K562 (cell line): ENCODE measurements around the gene EIF3I. TPM values are rescaled to one million over a fixed set of nuclear protein-coding genes. Genes with fewer than 3 reads are reported as not detected.
A peak's percentile ranks its signal among the peaks of the same experiment; 100 is the strongest.

Source experiments
- ATAC-seq: fragments of 200-7000 bp; cut with Tn5 transposase; 3 replicates; pipeline ENCODE4 v1.9.1; 2020; ENCODE audit warnings: moderate library complexity
- BruUV-seq: library from RNA; stranded (reverse); fragments of 400-500 nt; replicated peaks from 2 replicates; lab custom pipeline; 2021; lab: Mats Ljungman, UMichigan
- CTCF ChIA-PET: fragments of 300-600 bp; formaldehyde crosslinking; extraction: SDS; loops from one replicate; lab custom pipeline; 2021; ENCODE audit warnings: low intra/inter-chr PET ratio; lab: Yijun Ruan, JAX
- POLR2A ChIA-PET: fragments of 300-600, 350-650 bp; sonication (Branson Sonifier 250); formaldehyde crosslinking; extraction: SDS; loops from one replicate; lab custom pipeline; 2021; ENCODE audit warnings: antibody characterized with exemption, inconsistent platforms; lab: Yijun Ruan, JAX
- DNase-seq, 4 experiments: peaks; one replicate each; pipeline versions ENCODE4 v3.0.0 to v3.0.0-alpha.2; 2011 to 2018; ENCODE audit warnings: low spot score in 3 of 4, mixed read lengths in 3 of 4; ENCODE audit errors: extremely low read depth in 1 of 4
- FAIRE-seq: peaks from 2 replicates; lab custom pipeline; 2011; peaks lifted over from hg19 to GRCh38; lab: Jason Lieb, UNC
- H2AFZ ChIP-seq: 2 replicates; pipeline ENCODE4 v1.6.0; 2011; ENCODE audit warnings: low read depth, low read length, control low read depth, inconsistent platforms
- H3K27ac ChIP-seq: fragments of 200-600 bp; 3 replicates; pipeline ENCODE4 v1.8.0; 2011; ENCODE audit warnings: low read depth, mild to moderate bottlenecking, control low read depth, inconsistent platforms, low read length, moderate library complexity, mixed read lengths; ENCODE audit errors: extremely low read depth
- H3K27me3 ChIP-seq, 2 experiments: fragments of 300-600 bp in 1 of 2; 2 replicates in 1 of 2; 3 replicates in 1 of 2; pipeline versions ENCODE4 v1.6.0 to v1.8.0; 2011; ENCODE audit warnings: inconsistent platforms in 2 of 2, low read length in 2 of 2, mild to moderate bottlenecking in 1 of 2, mixed read lengths in 1 of 2, moderate library complexity in 1 of 2; ENCODE audit not compliant: control insufficient read depth in 2 of 2, insufficient read depth in 2 of 2
- H3K36me3 ChIP-seq: fragments of 300-600 bp; 3 replicates; pipeline ENCODE4 v1.8.0; 2011; ENCODE audit warnings: mild to moderate bottlenecking, low read length, inconsistent platforms; ENCODE audit not compliant: control insufficient read depth, insufficient read depth
- H3K4me1 ChIP-seq, 2 experiments: fragments of 200-600 bp in 1 of 2; replicated peaks in 1 of 2; 2 replicates in 1 of 2; 3 replicates in 1 of 2; pipeline versions ENCODE4 v1.5.1 to v1.8.0; 2011; ENCODE audit warnings: inconsistent platforms in 2 of 2, low read length in 2 of 2, mild to moderate bottlenecking in 1 of 2, mixed read lengths in 1 of 2, moderate library complexity in 1 of 2; ENCODE audit not compliant: control insufficient read depth in 2 of 2, insufficient read depth in 2 of 2
- H3K4me2 ChIP-seq: 2 replicates; pipeline ENCODE4 v1.6.1; 2011; ENCODE audit warnings: low read length, control low read depth, inconsistent platforms, mixed read lengths; ENCODE audit not compliant: insufficient read depth
- H3K4me3 ChIP-seq: fragments of 200-600 bp; sonication (generic), shearing (Covaris generic); 2 replicates; pipeline ENCODE4 v1.5.1; 2016; ENCODE audit warnings: control low read depth, inconsistent platforms
- H3K79me2 ChIP-seq: fragments of 200-600 bp; 3 replicates; pipeline ENCODE4 v1.8.0; 2011; ENCODE audit warnings: low read length, inconsistent platforms; ENCODE audit not compliant: control insufficient read depth, insufficient read depth
- H3K9ac ChIP-seq, 2 experiments: 2 replicates each; pipeline versions ENCODE4 v1.6.0 to v1.6.1; 2011; ENCODE audit warnings: low read depth in 2 of 2, low read length in 2 of 2, control low read depth in 1 of 2, inconsistent platforms in 1 of 2, mild to moderate bottlenecking in 1 of 2, mixed read lengths in 1 of 2; ENCODE audit not compliant: insufficient read depth in 1 of 2
- H3K9me1 ChIP-seq: one replicate; pipeline ENCODE4 v1.6.0; 2011; ENCODE audit warnings: inconsistent platforms, mild to moderate bottlenecking, low read length, moderate library complexity; ENCODE audit not compliant: control insufficient read depth, insufficient read depth
- H3K9me3 ChIP-seq: replicated peaks from 2 replicates; pipeline ENCODE4 v1.5.1; 2011; ENCODE audit warnings: low read depth, low read length, inconsistent platforms; ENCODE audit not compliant: control insufficient read depth, insufficient read depth
- H4K20me1 ChIP-seq: replicated peaks from 2 replicates; pipeline ENCODE4 v1.6.1; 2011; ENCODE audit warnings: low read length, inconsistent platforms, mixed read lengths; ENCODE audit not compliant: control insufficient read depth, insufficient read depth
- HLTF ChIP-seq: fragments of 450-650 bp; IDR thresholded peaks from 2 replicates; pipeline ENCODE4 v1.6.1; 2016
- KDM2B ChIP-seq: fragments of 250-450 bp; sonication (Bioruptor Pico); IDR thresholded peaks from 2 replicates; pipeline ENCODE4 v1.8.0; 2021; ENCODE audit warnings: mild to moderate bottlenecking, moderate library complexity
- TEAD2 ChIP-seq: fragments of 450-650 bp; IDR thresholded peaks from 2 replicates; pipeline ENCODE4 v1.6.1; 2016; ENCODE audit warnings: missing genetic modification characterization, control low read depth, missing compliant biosample characterization
- ZNF263 ChIP-seq: sonication (generic); formaldehyde crosslinking; IDR thresholded peaks from 2 replicates; pipeline ENCODE4 v1.8.0; 2022; ENCODE audit warnings: mild to moderate bottlenecking, missing genetic modification reagents, borderline replicate concordance
- WGBS: fragments of 100-300 bp; shearing (Covaris generic); methylation state at CpG from one replicate; pipeline ENCODE4 v1.1.6; 2016; ENCODE audit warnings: low coverage, mixed read lengths; ENCODE audit not compliant: insufficient coverage; ENCODE audit errors: missing lambda C conversion rate; 5-methylcytosine and 5-hydroxymethylcytosine counted together
- in situ Hi-C: fragments of 300-500 bp; cut with MboI; formaldehyde crosslinking; loops from 4 replicates; pipeline ENCODE4 v1.15.0; 2018; ENCODE audit warnings: inconsistent platforms, mixed read lengths
- intact Hi-C: fragments of 100-400 bp; cut with micrococcal nuclease; formaldehyde crosslinking; loops from 2 replicates; pipeline ENCODE4 v1.14.2; 2022
- polyA plus RNA-seq, 8 experiments: library from polyadenylated mRNA; depleted of rRNA in 4 of 8; stranded (reverse) in 5 of 8; unstranded in 3 of 8; fragments of >200 nt; fragmentation: Nextera tagmentation in 2 of 8; fragmentation: Illumina TruSeq in 1 of 8; extraction: Ambion mirVana in 2 of 8; extraction: Trizol in 1 of 8; gene quantifications; 2 replicates each; pipeline versions ENCODE4 v1.2.1 to v1.2.3, GENCODE V29; 2011 to 2014; ENCODE audit warnings: inconsistent platforms in 1 of 8, missing spikeins in 1 of 8
- total RNA-seq, 7 experiments: library from RNA; depleted of rRNA in 6 of 7; stranded (reverse); fragments of >200 nt in 6 of 7; fragmentation: Illumina TruSeq in 2 of 7; extraction: Trizol in 2 of 7; gene quantifications; 2 replicates each; pipeline versions ENCODE4 v1.2.1 to v1.2.3, GENCODE V29; 2011 to 2021; ENCODE audit warnings: low replicate concordance in 1 of 7
- TF ChIP-seq, protein P1 (sequence below), 3 experiments: fragments of 200-800 bp in 1 of 3; sonication (Bioruptor generic) in 1 of 3; sonication (generic) in 1 of 3; formaldehyde crosslinking in 1 of 3; IDR thresholded peaks; 2 replicates each; pipeline versions ENCODE4 v1.6.1 to v1.8.0; 2016 to 2022; ENCODE audit warnings: mild to moderate bottlenecking in 2 of 3, missing compliant biosample characterization in 2 of 3, missing genetic modification characterization in 2 of 3, missing genetic modification reagents in 1 of 3

EIF3I gene
- total and polyA plus RNA-seq, 9 of the 15 experiments (the other 6 are each of a cell fraction or from before 2014, with no cell fraction given), result 414 to 1,526 (median 635) TPM

- Histone ChIP-seq H2AFZ (0 out of 2 replicates have a peak overlapping the region, but pooled peaks have one; percentile 7), H4K20me1 (no peaks in the 10 kb centered on the region), H3K9me1 (no peaks in the 10 kb centered on the region), H3K4me3 (no peak overlapping the region), H3K36me3 (no peaks in the 10 kb centered on the region), H3K9ac (no peak overlapping the region; a peak in 1 of 4 replicates)
- BruUV-seq, result no TSS peak
- WGBS, result 14% methylated on average over 10 of the region's 10 CpGs
- DNase-seq, result peak in 3 of 4 experiments; percentile 38 to 70 (median 69)
- intact Hi-C loops, result no loop called here
- TF ChIP-seq KDM2B (CRISPR knock-in tag) (no peak), ZNF263 (CRISPR knock-in tag) (peak; percentile 42), TEAD2 (0 out of 2 replicates have a peak, but pooled peaks have one; percentile 30), HLTF (0 out of 2 replicates have a peak, but pooled peaks have one; percentile 53)
- TF ChIP-seq, protein P1, sequence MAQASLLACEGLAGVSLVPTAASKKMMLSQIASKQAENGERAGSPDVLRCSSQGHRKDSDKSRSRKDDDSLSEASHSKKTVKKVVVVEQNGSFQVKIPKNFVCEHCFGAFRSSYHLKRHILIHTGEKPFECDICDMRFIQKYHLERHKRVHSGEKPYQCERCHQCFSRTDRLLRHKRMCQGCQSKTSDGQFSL (CRISPR knock-in tag; IDR thresholded peaks at IDR 0.05), result no peak
- TF ChIP-seq, protein P1 (tag; IDR thresholded peaks at IDR 0.05), result 0 out of 4 replicates have a peak, but pooled peaks of 1 of the 2 experiments have one; percentile 2
- TF ChIP-seq, all 486 proteins: peak for 4
- peaks cover 8 to 34% of the 10 kb centered on the region in 2 experiments; a peak in 4 of 5 replicates for H3K4me1 ChIP-seq
- ChIA-PET POLR2A (interaction anchor here (0.6 to 0.9 kb wide), 2 partner anchors 13 to 91 kb away, joined by 3 read pairs; no protein-coding TSS in a partner anchor), CTCF (no interaction called here)
- FAIRE-seq (no peak), ATAC-seq (peak; percentile 69)
- no peak overlapping the region for H3K4me2 ChIP-seq
- peaks cover 0 to 13% of the 10 kb centered on the region in 2 experiments; a peak in 2 of 5 replicates for H3K27me3 ChIP-seq
- H3K9me3 ChIP-seq, result no peaks in the 10 kb centered on the region
- H3K27ac ChIP-seq, result no peak overlapping the region
- H3K79me2 ChIP-seq, result no peaks in the 10 kb centered on the region
- in situ Hi-C loops, result no loop called here
Observed at GRCh38 chr1:32273391-32274208, 51.4 kb downstream of the EIF3I start.
